Measurements from ENCODE around the gene TUBGCP2. TPM values are rescaled to one million over a fixed set of nuclear protein-coding genes. Genes with fewer than 3 reads are reported as not detected.

TUBGCP2 gene
- total and polyA plus RNA-seq, 3 donors from 2014 or later, result 76.0 to 101 (median 84.3) TPM

- intact Hi-C loops (cut with DNase I; ENCODE audit: low total_unique reads), result no loop called here
- DNase-seq, result no peak
- Histone ChIP-seq H3K4me1 (peaks cover 4% of the 10 kb centered on the region), H3K27ac (no peak overlapping the region), H3K27me3 (no peaks in the 10 kb centered on the region), H3K9me3 (no peaks in the 10 kb centered on the region), H3K4me3 (no peak overlapping the region), H3K36me3 (ENCODE audit: low read depth, missing control alignments) (no peaks in the 10 kb centered on the region)
- TF ChIP-seq POLR2A (IDR thresholded peaks at IDR 0.05) (no peak), CTCF (IDR thresholded peaks at IDR 0.05) (no peak)
- 61 to 62% methylated on average over 5 to 7 of the region's 7 CpGs for WGBS, 2 donors
Measured at GRCh38 chr10:133316732-133317131, 8.1 kb upstream of the TUBGCP2 start.

GRCh38 chr10:133316266-133316665 lies 7.6 kb upstream of the TUBGCP2 start:
- WGBS, 2 donors, result 52 to 71% methylated on average over 7 to 9 of the region's 9 CpGs
- intact Hi-C loops (cut with DNase I; ENCODE audit: low total_unique reads), result no loop called here
- Histone ChIP-seq H3K4me3 (no peak overlapping the region), H3K36me3 (ENCODE audit: low read depth, missing control alignments) (no peaks in the 10 kb centered on the region), H3K27me3 (no peaks in the 10 kb centered on the region), H3K4me1 (peaks cover 4% of the 10 kb centered on the region), H3K27ac (no peak overlapping the region), H3K9me3 (no peaks in the 10 kb centered on the region)
- no peak for TF ChIP-seq POLR2A (IDR thresholded peaks at IDR 0.05)
- no peak for TF ChIP-seq CTCF (IDR thresholded peaks at IDR 0.05)
- DNase-seq, result no peak

GRCh38 chr10:133315847-133316246 lies 7.2 kb upstream of the TUBGCP2 start:
- peaks cover 4% of the 10 kb centered on the region for H3K4me1 ChIP-seq
- intact Hi-C loops (cut with DNase I; ENCODE audit: low total_unique reads), result no loop called here
- H3K36me3 ChIP-seq (ENCODE audit: low read depth, missing control alignments), result no peaks in the 10 kb centered on the region
- H3K27ac ChIP-seq, result no peak overlapping the region
- H3K9me3 ChIP-seq, result no peaks in the 10 kb centered on the region
- H3K27me3 ChIP-seq, result no peaks in the 10 kb centered on the region
- DNase-seq, result no peak
- 60 to 72% methylated on average over 5 of the region's 5 CpGs for WGBS, 2 donors
- no peak overlapping the region for H3K4me3 ChIP-seq
- no peak for TF ChIP-seq CTCF (IDR thresholded peaks at IDR 0.05)
- no peak for TF ChIP-seq POLR2A (IDR thresholded peaks at IDR 0.05)

GRCh38 chr10:133314911-133315310 lies 6.2 kb upstream of the TUBGCP2 start:
- H3K4me3 ChIP-seq, result no peak overlapping the region
- H3K4me1 ChIP-seq, result peaks cover 4% of the 10 kb centered on the region
- DNase-seq, result no peak
- H3K36me3 ChIP-seq (ENCODE audit: low read depth, missing control alignments), result no peaks in the 10 kb centered on the region
- H3K27ac ChIP-seq, result peak overlapping the region in 1 of 2 donors; percentile 45
- WGBS, 2 donors, result 47 to 68% methylated on average over 12 of the region's 12 CpGs
- no peaks in the 10 kb centered on the region for H3K9me3 ChIP-seq
- TF ChIP-seq POLR2A (IDR thresholded peaks at IDR 0.05) (no peak), CTCF (IDR thresholded peaks at IDR 0.05) (no peak)
- no peaks in the 10 kb centered on the region for H3K27me3 ChIP-seq
- intact Hi-C loops (cut with DNase I; ENCODE audit: low total_unique reads), result no loop called here

GRCh38 chr10:133313192-133313591 lies 4.5 kb upstream of the TUBGCP2 start:
- no peaks in the 10 kb centered on the region for H3K4me1 ChIP-seq
- peak overlapping the region in 1 of 2 donors; percentile 24 for H3K27ac ChIP-seq
- H3K36me3 ChIP-seq (ENCODE audit: low read depth, missing control alignments), result no peaks in the 10 kb centered on the region
- H3K27me3 ChIP-seq, result no peaks in the 10 kb centered on the region
- DNase-seq, result no peak
- TF ChIP-seq POLR2A (IDR thresholded peaks at IDR 0.05), result no peak
- TF ChIP-seq CTCF (IDR thresholded peaks at IDR 0.05), result no peak
- no peaks in the 10 kb centered on the region for H3K9me3 ChIP-seq
- intact Hi-C loops (cut with DNase I; ENCODE audit: low total_unique reads), result no loop called here
- WGBS, 2 donors, result 56 to 59% methylated on average over 4 of the region's 4 CpGs
- no peak overlapping the region for H3K4me3 ChIP-seq

All from testis (tissue), 3 donors.